D721Med (cell line): Measurements from ENCODE around the gene LRIG2.
A peak's percentile ranks its signal among the peaks of the same experiment; 100 is the strongest.
"Not testable (repeated sequence)": the region's sequence is repeated elsewhere in the genome, so short reads cannot be mapped to it uniquely, and the experiment has no call there.

Source experiments
- DNase-seq: peaks from one replicate; pipeline ENCODE4 v3.0.0; 2011; ENCODE audit warnings: low spot score; ENCODE audit not compliant: insufficient read length
- FAIRE-seq: peaks from 2 replicates; lab custom pipeline; 2011; peaks lifted over from hg19 to GRCh38; lab: Jason Lieb, UNC
- TF ChIP-seq, protein P1 (sequence below): IDR thresholded peaks from 2 replicates; pipeline ENCODE4 v1.5.1; 2012; ENCODE audit warnings: mild to moderate bottlenecking, control low read depth; ENCODE audit not compliant: insufficient read depth; ENCODE audit errors: missing control alignments

The LRIG2 gene

GRCh38 chr1:113035086-113035485 lies 37.9 kb upstream of the LRIG2 start:
- TF ChIP-seq, protein P1, sequence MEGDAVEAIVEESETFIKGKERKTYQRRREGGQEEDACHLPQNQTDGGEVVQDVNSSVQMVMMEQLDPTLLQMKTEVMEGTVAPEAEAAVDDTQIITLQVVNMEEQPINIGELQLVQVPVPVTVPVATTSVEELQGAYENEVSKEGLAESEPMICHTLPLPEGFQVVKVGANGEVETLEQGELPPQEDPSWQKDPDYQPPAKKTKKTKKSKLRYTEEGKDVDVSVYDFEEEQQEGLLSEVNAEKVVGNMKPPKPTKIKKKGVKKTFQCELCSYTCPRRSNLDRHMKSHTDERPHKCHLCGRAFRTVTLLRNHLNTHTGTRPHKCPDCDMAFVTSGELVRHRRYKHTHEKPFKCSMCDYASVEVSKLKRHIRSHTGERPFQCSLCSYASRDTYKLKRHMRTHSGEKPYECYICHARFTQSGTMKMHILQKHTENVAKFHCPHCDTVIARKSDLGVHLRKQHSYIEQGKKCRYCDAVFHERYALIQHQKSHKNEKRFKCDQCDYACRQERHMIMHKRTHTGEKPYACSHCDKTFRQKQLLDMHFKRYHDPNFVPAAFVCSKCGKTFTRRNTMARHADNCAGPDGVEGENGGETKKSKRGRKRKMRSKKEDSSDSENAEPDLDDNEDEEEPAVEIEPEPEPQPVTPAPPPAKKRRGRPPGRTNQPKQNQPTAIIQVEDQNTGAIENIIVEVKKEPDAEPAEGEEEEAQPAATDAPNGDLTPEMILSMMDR = no peak
- FAIRE-seq (no peak), DNase-seq (no peak)

DNA sequence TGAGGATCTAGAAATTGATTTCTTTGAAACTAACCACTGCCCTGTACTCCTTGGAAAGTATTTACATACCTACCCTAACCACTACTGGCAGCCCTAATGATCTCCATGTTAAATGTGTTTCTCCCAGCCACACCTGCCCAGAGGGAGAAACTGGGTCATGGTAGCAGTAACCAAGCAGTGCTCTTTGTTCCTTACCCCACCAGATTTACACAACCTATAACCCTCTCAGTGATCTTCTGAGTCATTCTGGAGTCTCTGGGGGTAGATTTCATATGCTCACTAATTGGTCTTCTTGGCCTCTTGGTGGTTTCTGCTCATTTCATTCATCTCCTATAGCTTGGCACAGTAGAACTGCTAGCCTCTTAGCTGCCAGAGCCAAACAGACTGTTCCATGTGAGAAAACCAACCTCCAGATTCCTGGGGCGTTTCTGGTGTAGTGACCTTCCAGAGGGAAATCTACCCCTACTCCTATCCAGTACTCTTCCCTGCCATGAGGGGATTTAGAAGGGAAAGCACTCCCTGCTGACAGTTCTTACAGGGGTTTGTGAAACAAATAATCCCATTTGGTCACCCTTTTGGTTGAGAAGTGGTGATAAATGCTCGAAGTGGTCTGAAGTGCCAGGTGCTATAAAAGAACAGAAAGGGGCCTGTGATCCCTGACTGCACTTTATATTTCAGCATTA lies 36.2 kb upstream of the LRIG2 start:
- DNase-seq (no peak), FAIRE-seq (no peak)
- TF ChIP-seq, protein P1 = no peak

DNA sequence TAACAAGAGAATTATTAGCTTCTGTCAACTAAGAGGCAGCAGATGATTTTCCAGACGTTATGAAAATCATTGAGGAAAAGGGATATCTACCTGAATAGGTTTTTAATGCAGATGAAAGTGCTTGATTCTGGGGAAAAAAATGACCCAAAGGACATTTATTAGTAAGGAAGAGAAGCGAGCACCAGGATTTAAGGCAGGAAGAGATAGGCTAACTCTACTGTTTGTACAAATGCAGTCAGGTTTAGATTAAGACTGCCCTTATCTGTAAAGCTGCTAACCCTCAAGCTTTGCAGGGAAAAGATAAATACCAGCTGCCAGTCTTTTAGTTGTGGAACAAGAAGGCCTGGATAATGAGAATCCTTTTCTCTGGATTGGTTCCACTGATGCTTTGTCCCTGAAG lies 33.0 kb upstream of the LRIG2 start:
- no peak for DNase-seq
- peak; percentile 68 for FAIRE-seq
- TF ChIP-seq, protein P1 = no peak

GRCh38 chr1:113040718-113041412 lies 32.1 kb upstream of the LRIG2 start:
- TF ChIP-seq, protein P1 = no peak
- FAIRE-seq (no peak), DNase-seq (no peak)

- TF ChIP-seq, protein P1 = no peak
Measured at GRCh38 chr1:113041569-113042284, 31.3 kb upstream of the LRIG2 start.

DNA sequence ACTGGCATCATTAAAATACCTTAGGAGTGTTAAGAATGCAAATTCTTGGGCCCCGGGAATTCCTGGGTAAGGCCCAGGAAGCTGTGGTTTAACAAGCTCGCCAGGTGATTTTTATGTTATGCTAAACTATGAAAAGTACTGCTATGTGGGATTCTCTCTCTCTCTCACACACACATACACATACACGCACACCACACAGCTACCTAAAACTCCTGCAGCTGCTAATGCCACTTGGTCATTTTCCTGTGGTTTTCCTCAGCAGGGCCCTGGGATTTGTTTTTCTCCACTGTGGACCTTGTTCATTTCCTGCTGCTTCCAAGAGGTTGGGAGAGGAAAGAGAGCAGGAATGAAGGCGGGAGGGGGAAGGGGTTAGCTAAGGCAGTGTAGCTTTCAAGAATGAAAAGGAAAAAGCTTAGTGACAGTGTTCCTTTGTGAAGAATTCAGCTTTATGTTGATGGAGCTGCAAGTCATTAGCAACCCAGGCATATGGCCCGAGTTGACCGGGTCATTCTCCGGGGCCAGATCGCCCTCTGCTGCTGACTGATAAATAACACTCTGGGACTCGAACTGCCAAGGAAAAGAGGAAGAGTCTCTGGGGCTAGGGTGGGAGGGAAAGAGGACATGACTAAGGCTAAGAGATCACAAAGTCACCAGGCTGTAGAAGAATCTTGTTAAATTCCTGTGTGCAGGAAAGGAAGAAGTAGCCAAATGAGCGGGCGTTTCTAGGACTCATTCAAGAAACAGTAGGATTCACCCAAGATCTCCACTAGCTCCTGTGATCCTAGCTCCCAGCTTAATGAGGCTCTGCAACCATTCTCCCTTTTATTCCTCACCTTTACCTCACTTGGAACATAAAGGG lies 30.5 kb upstream of the LRIG2 start:
- no peak for FAIRE-seq
- no peak for DNase-seq
- TF ChIP-seq, protein P1 = peak; percentile 73

More at GRCh38 chr1:113041569-113042284, 31.3 kb upstream of the LRIG2 start:
- FAIRE-seq (no peak), DNase-seq (no peak)

DNA sequence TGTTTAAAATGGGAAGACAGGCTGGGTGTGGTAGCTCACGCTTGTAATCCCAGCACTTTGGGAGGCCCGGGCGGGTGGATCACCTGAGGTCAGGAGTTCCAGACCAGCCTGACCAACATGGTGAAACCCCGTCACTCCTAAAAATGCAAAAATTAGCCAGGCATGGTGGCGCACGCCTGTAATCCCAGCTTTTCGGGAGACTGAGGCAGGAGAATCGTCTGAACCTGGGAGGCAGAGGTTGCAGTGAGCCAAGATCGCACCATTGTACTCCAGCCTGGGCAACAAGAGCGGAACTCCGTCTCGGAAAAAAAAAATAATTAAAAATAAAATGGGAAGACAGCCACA lies 29.9 kb upstream of the LRIG2 start:
- not testable (repeated sequence) for DNase-seq, FAIRE-seq
